Coronary artery (tissue), 2 donors: ENCODE results near the gene SLC26A11.

ENCODE experiments used
- DNase-seq: peaks from one replicate; pipeline ENCODE4 v3.0.0-alpha.2; 2017; ENCODE audit warnings: low spot score
- H3K27ac ChIP-seq, 2 donors: fragments of 200-600 bp; sonication (generic); one replicate each; pipeline ENCODE4 v1.5.1; 2016 to 2019
- H3K4me3 ChIP-seq: fragments of 200-600 bp; sonication (generic); 2 replicates; pipeline ENCODE4 v1.5.1; 2016; ENCODE audit warnings: mild to moderate bottlenecking, moderate library complexity
- CTCF ChIP-seq: fragments of 200-600 bp; sonication (generic); IDR thresholded peaks from one replicate; pipeline ENCODE4 v1.5.1; 2019; ENCODE audit warnings: antibody characterized with exemption

Gene SLC26A11

GRCh38 chr17:80222376-80223141 is 2.3 kb downstream of the SLC26A11 start:
- TF ChIP-seq CTCF, result no peak
- no peak overlapping the region for H3K4me3 ChIP-seq
- DNase-seq, result no peak
- no peak overlapping the region for H3K27ac ChIP-seq

- no peak overlapping the region for H3K4me3 ChIP-seq
- DNase-seq, result no peak
- no peak for TF ChIP-seq CTCF
- no peak overlapping the region for H3K27ac ChIP-seq
Measured at GRCh38 chr17:80223142-80223815, 3.1 kb downstream of the SLC26A11 start.

- no peak overlapping the region for H3K4me3 ChIP-seq
- no peak for DNase-seq
Measured at GRCh38 chr17:80223838-80224497, 3.7 kb downstream of the SLC26A11 start.

GRCh38 chr17:80224683-80225082 is 4.5 kb downstream of the SLC26A11 start:
- TF ChIP-seq CTCF, result no peak
- Histone ChIP-seq H3K4me3 (no peak overlapping the region), H3K27ac (no peak overlapping the region)
- DNase-seq, result no peak

More at GRCh38 chr17:80223838-80224497, 3.7 kb downstream of the SLC26A11 start:
- TF ChIP-seq CTCF, result no peak
- no peak overlapping the region for H3K27ac ChIP-seq

GRCh38 chr17:80225230-80225629 is 5.0 kb downstream of the SLC26A11 start:
- no peak for DNase-seq
- TF ChIP-seq CTCF, result no peak
- no peak overlapping the region for H3K4me3 ChIP-seq
- no peak overlapping the region for H3K27ac ChIP-seq

GRCh38 chr17:80227156-80227555 is 6.9 kb downstream of the SLC26A11 start:
- no peak for DNase-seq
- TF ChIP-seq CTCF, result no peak
- H3K4me3 ChIP-seq, result no peak overlapping the region
- no peak overlapping the region for H3K27ac ChIP-seq
